DMS 273 (cell line): ENCODE data around the gene TMEM116.
A peak's percentile ranks its signal among the peaks of the same experiment; 100 is the strongest.
"Not testable (repeated sequence)": the region's sequence is repeated elsewhere in the genome, so short reads cannot be mapped to it uniquely, and the experiment has no call there.

Experiments
- DNase-seq: peaks from one replicate; lab custom pipeline; 2025; ENCODE audit not compliant: unreplicated experiment; lab: John Stamatoyannopoulos, UW

TMEM116 gene

GRCh38 chr12:112012775-112013600 is at the start of gene TMEM116, which contains the start of gene ERP29:
TMEM116 (minus strand) TSS chr12:112013165; CDS start chr12:112005270, 7,895 bp downstream.
ERP29 (plus strand) TSS chr12:112013426; CDS start chr12:112013466, 40 bp downstream.
- peak; percentile 98 for DNase-seq

- no peak for DNase-seq
These were observed 48.2 kb upstream of the TMEM116 start for GRCh38 chr12:112061137-112061536.

DNA sequence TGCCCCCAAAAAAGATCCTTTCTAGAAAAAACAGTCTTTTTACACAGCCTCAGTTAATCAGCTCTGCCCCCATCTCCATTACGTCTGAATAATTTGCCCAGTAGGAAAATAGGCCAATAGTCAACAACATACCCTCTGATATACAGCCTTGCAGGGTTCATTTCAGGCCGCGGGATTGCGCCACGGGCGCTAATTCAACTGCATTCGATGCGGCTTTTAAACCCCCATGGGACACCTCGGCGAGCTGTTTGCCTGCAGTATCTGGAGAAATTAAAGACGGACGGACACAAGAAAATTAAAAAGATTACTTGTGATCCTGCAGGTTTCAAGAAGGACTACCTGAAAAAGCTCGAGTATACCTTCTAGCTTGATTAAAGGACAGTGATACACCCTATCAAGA is 36.4 kb upstream of the TMEM116 start:
- DNase-seq: no peak

GRCh38 chr12:112046003-112046402 is 33.0 kb upstream of the TMEM116 start:
- no peak for DNase-seq

- not testable (repeated sequence) for DNase-seq
These were observed 23.6 kb upstream of the TMEM116 start for GRCh38 chr12:112036614-112037013.

DNA sequence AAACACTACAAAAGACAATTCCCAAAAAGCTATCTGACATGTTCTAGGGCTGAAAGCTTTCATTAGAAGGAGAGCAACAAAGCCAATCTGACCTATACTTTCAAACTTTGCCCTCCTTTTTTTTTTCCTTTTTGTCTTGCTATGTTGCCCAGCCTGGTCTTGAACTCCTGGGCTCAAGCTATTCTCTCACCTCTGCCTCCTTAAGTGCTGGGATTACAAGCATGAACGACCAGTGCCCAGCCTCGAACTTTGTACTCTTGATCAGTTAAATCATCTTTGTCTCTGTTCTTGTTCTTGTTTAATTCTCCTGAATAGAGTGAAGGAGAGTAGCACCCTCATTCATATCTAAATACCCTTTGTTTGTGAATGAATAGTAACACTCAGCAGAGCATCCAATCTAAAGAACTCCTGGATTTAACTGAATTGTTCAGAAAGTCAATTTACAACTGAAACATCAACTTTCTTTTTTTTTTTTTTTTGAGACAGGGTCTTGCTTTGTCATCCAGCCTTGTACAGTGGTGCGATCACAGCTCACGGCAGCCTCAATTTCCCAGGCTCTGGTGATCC is 22.3 kb upstream of the TMEM116 start:
- no peak for DNase-seq

GRCh38 chr12:112032292-112032691 is 19.3 kb upstream of the TMEM116 start:
- DNase-seq: no peak

DNA sequence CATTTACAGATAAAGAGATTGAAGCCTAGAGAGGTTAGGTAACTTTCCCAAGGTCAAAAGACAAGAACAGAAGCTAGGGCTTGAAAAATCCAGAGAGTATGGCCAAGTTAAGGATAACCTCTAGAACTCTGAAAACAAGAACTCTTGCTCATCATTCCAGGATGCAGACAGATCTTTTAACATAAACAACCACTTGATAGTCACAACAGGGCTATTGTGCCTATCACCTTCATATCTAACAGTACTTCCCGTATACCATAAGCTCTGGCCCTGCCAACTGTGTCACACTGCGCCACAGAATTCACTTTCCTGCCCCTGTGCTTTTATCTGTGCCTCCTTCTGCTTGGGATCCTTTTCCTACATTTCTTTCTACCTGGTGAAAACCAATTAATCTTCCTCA is 18.5 kb upstream of the TMEM116 start:
- DNase-seq: no peak

- DNase-seq: no peak
These were observed 16.3 kb upstream of the TMEM116 start for GRCh38 chr12:112029301-112029700.

- DNase-seq: no peak
These were observed 12.9 kb upstream of the TMEM116 start for GRCh38 chr12:112025808-112026375.

GRCh38 chr12:112023759-112024396 is 10.9 kb upstream of the TMEM116 start:
- no peak for DNase-seq

DNA sequence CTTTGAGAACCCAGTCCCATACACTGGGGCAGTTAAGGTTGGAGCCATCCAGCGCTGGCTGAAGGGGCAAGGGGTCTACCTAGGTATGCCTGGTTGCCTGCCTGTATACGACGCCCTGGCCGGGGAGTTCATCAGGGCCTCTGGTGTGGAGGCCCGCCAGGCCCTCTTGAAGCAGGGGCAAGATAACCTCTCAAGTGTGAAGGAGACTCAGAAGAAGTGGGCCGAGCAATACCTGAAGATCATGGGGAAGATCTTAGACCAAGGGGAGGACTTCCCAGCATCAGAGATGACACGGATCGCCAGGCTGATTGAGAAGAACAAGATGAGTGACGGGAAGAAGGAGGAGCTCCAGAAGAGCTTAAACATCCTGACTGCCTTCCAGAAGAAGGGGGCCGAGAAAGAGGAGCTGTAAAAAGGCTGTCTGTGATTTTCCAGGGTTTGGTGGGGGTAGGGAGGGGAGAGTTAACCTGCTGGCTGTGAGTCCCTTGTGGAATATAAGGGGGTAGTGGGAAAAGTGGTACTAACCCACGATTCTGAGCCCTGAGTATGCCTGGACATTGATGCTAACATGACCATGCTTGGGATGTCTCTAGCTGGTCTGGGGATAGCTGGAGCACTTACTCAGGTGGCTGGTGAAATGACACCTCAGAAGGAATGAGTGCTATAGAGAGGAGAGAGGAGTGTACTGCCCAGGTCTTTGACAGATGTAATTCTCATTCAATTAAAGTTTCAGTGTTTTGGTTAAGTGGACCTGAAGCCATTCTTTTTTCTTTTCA is 9.5 kb upstream of the TMEM116 start:
- DNase-seq: no peak

- DNase-seq: no peak
These were observed 8.0 kb upstream of the TMEM116 start for GRCh38 chr12:112020947-112021457.

DNA sequence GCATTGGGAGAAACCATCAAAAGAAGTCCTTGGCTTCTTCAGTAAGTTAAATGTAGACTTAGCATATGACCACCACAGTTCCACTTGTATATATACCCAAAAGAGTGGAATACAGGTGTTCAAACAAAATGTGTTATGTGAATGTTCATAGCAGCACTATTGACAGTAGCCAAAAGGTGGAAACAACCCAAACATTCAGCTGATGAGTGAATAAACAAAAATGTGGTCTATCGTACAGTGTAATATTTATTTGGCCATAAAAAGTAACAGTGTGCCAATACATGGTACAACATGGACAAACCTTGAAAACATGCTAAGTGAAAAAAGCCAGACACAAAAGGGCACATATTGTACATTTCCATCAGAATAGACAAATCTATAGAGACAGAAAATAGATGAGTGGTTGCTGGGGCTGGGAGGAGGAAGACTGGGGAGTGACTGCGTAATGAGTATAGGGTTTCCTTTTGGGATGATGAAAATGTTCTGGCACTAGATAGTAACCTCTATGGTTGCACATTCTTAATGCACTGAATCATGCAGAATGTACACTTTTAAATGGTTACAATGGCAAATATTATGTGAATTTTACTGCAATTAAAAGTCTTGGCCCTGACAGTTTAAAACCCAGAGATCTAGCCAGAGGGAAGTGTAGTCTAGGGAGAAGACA is 5.7 kb upstream of the TMEM116 start:
- DNase-seq: no peak

DNA sequence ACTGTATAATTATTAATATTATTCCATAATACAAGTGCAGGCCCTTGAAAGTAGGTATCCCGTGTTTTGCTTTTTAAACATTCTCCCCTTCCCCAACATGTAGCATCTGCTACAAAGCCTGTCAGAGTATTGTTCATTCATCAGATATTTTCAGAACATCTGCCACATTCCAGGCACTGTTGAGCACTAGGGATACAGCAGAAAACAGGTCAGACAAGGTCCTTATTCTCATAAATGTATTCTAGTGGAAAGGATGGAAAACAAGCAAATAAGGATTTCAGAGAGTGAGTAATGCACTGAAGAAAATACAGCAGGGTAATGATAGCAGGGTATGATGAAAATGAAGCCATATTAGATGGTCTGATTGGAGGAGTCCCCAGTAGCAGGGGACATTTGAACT is 4.1 kb upstream of the TMEM116 start:
- DNase-seq: peak; percentile 47

GRCh38 chr12:112015938-112016337 is 3.0 kb upstream of the TMEM116 start:
- no peak for DNase-seq

- DNase-seq: peak; percentile 86
These were observed 837 bp upstream of the TMEM116 start for GRCh38 chr12:112013601-112014402.

DNA sequence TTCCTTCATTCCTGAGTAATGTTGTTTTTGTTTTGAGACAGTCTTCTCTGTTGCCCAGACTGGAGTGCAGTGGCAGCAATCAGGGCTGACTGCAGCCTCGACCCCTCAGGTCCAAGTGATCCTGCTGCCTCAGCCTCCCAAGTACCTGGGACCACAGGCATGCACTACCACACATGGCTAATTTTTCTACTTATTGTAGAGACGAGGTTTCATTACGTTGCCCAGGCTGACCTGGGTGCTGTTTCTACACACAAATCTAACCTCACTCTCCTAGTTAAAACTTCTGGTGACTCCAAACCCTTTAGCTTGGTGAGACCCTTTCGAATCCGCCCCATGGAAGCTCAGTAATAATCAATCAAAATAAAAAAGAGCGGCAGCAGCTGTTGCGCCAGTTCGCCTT is 1.3 kb downstream of the TMEM116 start:
- DNase-seq: no peak
